Fibroblast of lung (primary cell): ENCODE measurements around the gene ZC3H10. TPM values are rescaled to one million over a fixed set of nuclear protein-coding genes. Genes with fewer than 3 reads are reported as not detected.
"Not testable (repeated sequence)": the region's sequence is repeated elsewhere in the genome, so short reads cannot be mapped to it uniquely, and the experiment has no call there.

Experiments
- DNase-seq, 2 donors: peaks; one replicate each; pipeline versions ENCODE4 v3.0.0 to v3.0.0-alpha.2; 2010; ENCODE audit warnings: low read depth in 2 of 2
- H2AFZ ChIP-seq: 2 replicates; pipeline ENCODE4 v1.5.1; 2012; ENCODE audit warnings: low read length, control low read depth, inconsistent platforms
- H3K27ac ChIP-seq: 2 replicates; pipeline ENCODE4 v1.5.1; 2011; ENCODE audit warnings: low read length, control low read depth; ENCODE audit not compliant: insufficient read depth
- H3K27me3 ChIP-seq: 2 replicates; pipeline ENCODE4 v1.5.1; 2011; ENCODE audit warnings: mild to moderate bottlenecking, low read length; ENCODE audit not compliant: control insufficient read depth, insufficient read depth
- H3K36me3 ChIP-seq: 2 replicates; pipeline ENCODE4 v1.5.1; 2011; ENCODE audit warnings: low read length; ENCODE audit not compliant: control insufficient read depth, insufficient read depth
- H3K4me1 ChIP-seq: 2 replicates; pipeline ENCODE4 v1.5.1; 2011; ENCODE audit warnings: low read length; ENCODE audit not compliant: control insufficient read depth, insufficient read depth; ENCODE audit errors: extremely low read depth
- H3K4me2 ChIP-seq: 2 replicates; pipeline ENCODE4 v1.5.1; 2011; ENCODE audit warnings: low read length, control low read depth; ENCODE audit not compliant: insufficient read depth; ENCODE audit errors: extremely low read depth
- H3K4me3 ChIP-seq, 4 experiments: fragments of 200-600 bp in 1 of 4; sonication (generic) in 1 of 4; replicated peaks in 1 of 4; 2 replicates each; pipeline ENCODE4 v1.5.1; 2011 to 2016; ENCODE audit warnings: low read length in 4 of 4, low read depth in 3 of 4, mild to moderate bottlenecking in 3 of 4, control low read depth in 2 of 4, inconsistent platforms in 1 of 4, mixed read lengths in 1 of 4; ENCODE audit not compliant: insufficient read depth in 1 of 4; ENCODE audit errors: control extremely low read depth in 1 of 4
- H3K79me2 ChIP-seq: 2 replicates; pipeline ENCODE4 v1.5.1; 2012; ENCODE audit warnings: mild to moderate bottlenecking, low read length, inconsistent platforms; ENCODE audit not compliant: control insufficient read depth, insufficient read depth
- H3K9ac ChIP-seq: 2 replicates; pipeline ENCODE4 v1.5.1; 2011; ENCODE audit warnings: mild to moderate bottlenecking, low read length, control low read depth; ENCODE audit not compliant: insufficient read depth
- H3K9me3 ChIP-seq: 2 replicates; pipeline ENCODE4 v1.5.1; 2012; ENCODE audit warnings: low read depth, low read length; ENCODE audit not compliant: control insufficient read depth, insufficient read depth
- H4K20me1 ChIP-seq: 2 replicates; pipeline ENCODE4 v1.5.1; 2011; ENCODE audit warnings: low read length; ENCODE audit not compliant: control insufficient read depth, insufficient read depth; ENCODE audit errors: extremely low read depth
- CTCF ChIP-seq, 2 donors: IDR thresholded peaks in 1 of 2; conservative IDR thresholded peaks in 1 of 2; 1 replicate in 1 of 2; 2 replicates in 1 of 2; pipeline ENCODE4 v1.5.1; 2011 to 2012; ENCODE audit warnings: low read length in 2 of 2, control low read depth in 1 of 2, inconsistent platforms in 1 of 2, low read depth in 1 of 2, mild to moderate bottlenecking in 1 of 2
- EZH2 ChIP-seq: IDR thresholded peaks from 2 replicates; pipeline ENCODE4 v1.5.1; 2012; ENCODE audit warnings: low read length, control low read depth, mild to moderate bottlenecking; ENCODE audit errors: missing control alignments
- polyA minus RNA-seq: library from RNA; depleted of rRNA, polyadenylated mRNA; stranded (reverse); fragments of >200 nt; gene quantifications from 2 replicates; pipeline ENCODE4 v1.2.3, GENCODE V29; 2011; ENCODE audit warnings: low replicate concordance
- polyA plus RNA-seq, 2 donors: library from polyadenylated mRNA; depleted of rRNA in 1 of 2; stranded (reverse) in 1 of 2; unstranded in 1 of 2; fragments of >200 nt; gene quantifications; 2 replicates each; pipeline ENCODE4 v1.2.1, GENCODE V29; 2011 to 2012; ENCODE audit warnings: missing spikeins in 1 of 2
- total RNA-seq: library from RNA; depleted of rRNA; stranded (reverse); fragments of >200 nt; gene quantifications from 2 replicates; pipeline ENCODE4 v1.2.1, GENCODE V29; 2014

Gene ZC3H10, protein sequence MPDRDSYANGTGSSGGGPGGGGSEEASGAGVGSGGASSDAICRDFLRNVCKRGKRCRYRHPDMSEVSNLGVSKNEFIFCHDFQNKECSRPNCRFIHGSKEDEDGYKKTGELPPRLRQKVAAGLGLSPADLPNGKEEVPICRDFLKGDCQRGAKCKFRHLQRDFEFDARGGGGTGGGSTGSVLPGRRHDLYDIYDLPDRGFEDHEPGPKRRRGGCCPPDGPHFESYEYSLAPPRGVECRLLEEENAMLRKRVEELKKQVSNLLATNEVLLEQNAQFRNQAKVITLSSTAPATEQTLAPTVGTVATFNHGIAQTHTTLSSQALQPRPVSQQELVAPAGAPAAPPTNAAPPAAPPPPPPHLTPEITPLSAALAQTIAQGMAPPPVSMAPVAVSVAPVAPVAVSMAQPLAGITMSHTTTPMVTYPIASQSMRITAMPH
- total RNA-seq (5.6 and 7.2 TPM in 2 replicates), polyA plus RNA-seq (1.8 and 1.9 TPM in 2 replicates), polyA minus RNA-seq (2.9 and 4.0 TPM in 2 replicates)
- 1.9 and 3.5 TPM in 2 replicates for polyA plus RNA-seq (2012)

DNA sequence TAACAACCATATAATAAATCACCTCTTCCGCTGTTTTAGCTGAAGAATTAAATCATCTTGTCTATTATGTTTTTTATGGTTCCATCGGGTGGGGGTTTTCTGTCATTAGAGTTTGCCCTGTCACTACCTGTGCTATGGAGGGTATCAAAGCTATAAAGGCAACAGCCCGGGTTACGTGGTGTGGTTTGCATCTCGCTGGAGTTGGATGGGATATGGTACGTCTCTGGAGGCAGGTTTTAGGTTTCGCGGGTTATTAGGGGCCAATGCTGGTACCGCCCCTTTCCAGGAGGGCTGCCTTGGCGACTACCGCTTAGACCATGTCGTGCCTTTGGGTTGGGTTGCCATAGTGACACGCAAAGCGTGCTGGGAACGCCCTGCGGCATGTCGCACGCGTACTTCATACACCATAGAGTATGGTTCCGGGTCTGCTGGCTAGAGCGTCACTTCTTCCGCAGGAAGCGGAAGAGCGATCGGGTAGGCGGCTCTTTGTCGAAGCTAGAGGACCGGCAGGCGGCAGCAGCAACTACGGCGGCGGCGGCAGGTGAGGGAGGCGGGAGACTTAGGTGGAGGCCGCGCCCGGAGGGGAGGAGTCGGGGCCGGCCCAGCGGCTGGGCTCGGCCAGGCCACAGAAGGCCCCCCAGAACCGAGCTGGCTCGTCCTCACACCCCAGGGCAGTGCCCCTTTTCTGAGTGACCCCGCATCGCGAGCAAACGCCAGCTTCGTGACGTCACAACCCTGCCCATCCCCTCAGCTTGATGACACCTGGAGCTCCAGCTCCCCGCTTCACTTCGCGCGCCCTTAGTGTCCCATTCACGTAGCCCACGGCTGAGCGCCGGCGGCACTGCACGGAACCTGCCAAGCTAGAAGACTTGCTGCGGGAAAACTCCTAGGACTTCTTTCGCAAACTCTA is at the start of gene ZC3H10:
Gene ZC3H10 (plus strand): TSS at position 489 of the 910 bp plus-strand sequence. CDS start 2,297 bp downstream, outside the sequence.
- peak within 1 kb of the TSS; percentile 91 for H3K27ac ChIP-seq
- H3K27me3 ChIP-seq, result no peaks in the 10 kb centered on the region
- peak within 1 kb of the TSS; percentile 75 for H3K9ac ChIP-seq
- H3K36me3 ChIP-seq, result peaks cover 10% of the 10 kb centered on the region
- H3K79me2 ChIP-seq, result peaks cover 14% of the 10 kb centered on the region
- H3K4me3 ChIP-seq, result peak within 1 kb of the TSS; percentile 61 to 98 (median 71)
- peak within 1 kb of the TSS; percentile 88 for H3K4me2 ChIP-seq
- peak; percentile 99 to 100 for DNase-seq
- no peak within 1 kb of the TSS for H2AFZ ChIP-seq
- no peaks in the 10 kb centered on the region for H4K20me1 ChIP-seq
- H3K9me3 ChIP-seq, result no peaks in the 10 kb centered on the region
- TF ChIP-seq EZH2 (no peak), CTCF (conservative IDR thresholded peaks at IDR 0.05 in 1 of 2, IDR thresholded peaks at IDR 0.05 in 1 of 2; ENCODE audit: low read depth in 1 of 2, low read length in 2 of 2) (peak; percentile 44 to 57)
- H3K4me1 ChIP-seq, result peaks cover 16% of the 10 kb centered on the region

DNA sequence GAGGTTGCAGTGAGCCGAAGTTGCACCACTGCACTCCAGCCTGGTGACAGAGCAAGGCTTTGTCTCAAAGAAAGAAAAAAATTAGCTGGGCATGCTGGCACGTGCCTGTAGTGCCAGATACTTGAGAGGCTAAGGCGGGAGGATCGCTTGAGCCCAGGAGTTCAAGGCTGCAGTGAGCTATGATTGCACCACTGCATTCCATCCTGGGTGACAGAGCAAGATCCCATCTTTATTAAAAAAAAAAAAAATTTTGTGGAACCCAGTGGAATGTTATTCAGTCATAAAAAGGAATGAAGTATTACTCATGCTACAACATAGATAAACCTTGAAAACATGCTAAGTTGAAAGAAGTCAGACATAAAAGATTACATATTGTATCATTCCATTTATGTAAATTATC is 46.4 kb upstream of the ZC3H10 start:
- no peaks in the 10 kb centered on the region for H3K79me2 ChIP-seq
- H3K4me3 ChIP-seq, result no peak overlapping the region
- H2AFZ ChIP-seq, result no peak overlapping the region
- peak in 1 of 2 donors; percentile 39 for DNase-seq
- H4K20me1 ChIP-seq, result no peaks in the 10 kb centered on the region
- no peaks in the 10 kb centered on the region for H3K27me3 ChIP-seq
- no peak overlapping the region for H3K27ac ChIP-seq
- H3K36me3 ChIP-seq, result no peaks in the 10 kb centered on the region
- H3K9ac ChIP-seq, result no peak overlapping the region
- no peak overlapping the region for H3K4me2 ChIP-seq
- H3K4me1 ChIP-seq, result no peaks in the 10 kb centered on the region
- TF ChIP-seq CTCF (conservative IDR thresholded peaks at IDR 0.05 in 1 of 2, IDR thresholded peaks at IDR 0.05 in 1 of 2; ENCODE audit: low read depth in 1 of 2, low read length in 2 of 2), result no peak
- no peak for TF ChIP-seq EZH2
- no peaks in the 10 kb centered on the region for H3K9me3 ChIP-seq

DNA sequence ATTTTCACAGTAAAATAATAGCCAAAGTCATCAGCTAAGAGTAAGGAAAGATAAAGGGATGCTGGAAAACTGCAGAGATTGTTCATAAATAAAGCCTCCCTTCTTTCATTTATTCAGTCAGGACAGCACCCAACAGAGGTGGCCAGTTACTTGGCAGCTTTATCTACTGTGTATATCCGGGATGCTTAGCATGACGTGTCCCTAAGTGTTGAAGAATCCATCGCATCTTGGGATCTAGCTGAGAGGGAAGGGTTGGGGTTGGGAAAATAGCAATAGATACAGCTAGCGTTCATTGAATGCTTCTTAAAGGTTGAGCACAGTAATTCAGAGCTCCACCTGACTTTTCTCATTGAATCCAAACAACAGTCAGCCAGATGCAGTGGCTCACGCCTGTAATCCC is 43.7 kb upstream of the ZC3H10 start:
- no peaks in the 10 kb centered on the region for H3K4me1 ChIP-seq
- H4K20me1 ChIP-seq, result no peaks in the 10 kb centered on the region
- no peaks in the 10 kb centered on the region for H3K9me3 ChIP-seq
- no peak overlapping the region for H3K4me2 ChIP-seq
- H3K27me3 ChIP-seq, result no peaks in the 10 kb centered on the region
- DNase-seq, result no peak
- H3K27ac ChIP-seq, result no peak overlapping the region
- H2AFZ ChIP-seq, result no peak overlapping the region
- TF ChIP-seq EZH2 (no peak), CTCF (conservative IDR thresholded peaks at IDR 0.05 in 1 of 2, IDR thresholded peaks at IDR 0.05 in 1 of 2; ENCODE audit: low read depth in 1 of 2, low read length in 2 of 2) (no peak)
- H3K9ac ChIP-seq, result no peak overlapping the region
- H3K36me3 ChIP-seq, result no peaks in the 10 kb centered on the region
- H3K79me2 ChIP-seq, result no peaks in the 10 kb centered on the region
- H3K4me3 ChIP-seq, result no peak overlapping the region

DNA sequence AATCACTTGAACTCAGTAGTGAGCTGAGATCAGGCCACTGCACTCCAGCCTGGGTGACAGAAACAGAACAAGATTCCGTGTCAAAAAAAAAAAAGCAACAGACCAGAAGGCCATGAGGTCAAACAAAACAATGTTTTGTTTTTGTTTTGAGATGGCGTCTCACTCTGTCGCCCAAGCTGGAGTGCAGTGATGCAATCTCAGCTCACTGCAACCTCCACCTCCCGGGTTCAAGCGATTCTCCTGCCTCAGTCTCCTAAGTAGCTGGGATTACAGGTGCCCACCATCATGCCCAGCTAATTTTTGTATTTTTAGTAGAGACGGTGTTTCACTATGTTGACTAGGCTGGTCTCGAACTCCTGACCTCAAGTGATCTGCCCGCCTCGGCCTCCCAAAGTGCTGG is 40.1 kb upstream of the ZC3H10 start:
- H3K9ac ChIP-seq, DNase-seq, H3K9me3 ChIP-seq, H3K79me2 ChIP-seq, H3K4me2 ChIP-seq, H2AFZ ChIP-seq, H3K27ac ChIP-seq, H3K4me3 ChIP-seq, H3K4me1 ChIP-seq, H4K20me1 ChIP-seq, H3K36me3 ChIP-seq: not testable (repeated sequence)
- H3K27me3 ChIP-seq, result peaks cover 19% of the 10 kb centered on the region
